Ureter (tissue), 1 donor: ENCODE measurements around the gene RAVER1. TPM values are rescaled to one million over a fixed set of nuclear protein-coding genes. Genes with fewer than 3 reads are reported as not detected.
"Not testable (repeated sequence)": the region's sequence is repeated elsewhere in the genome, so short reads cannot be mapped to it uniquely, and the experiment has no call there.

Experiments used
- DNase-seq: peaks from one replicate; pipeline ENCODE4 v3.0.0-alpha.2; 2020; ENCODE audit warnings: low spot score
- total RNA-seq: library from RNA; stranded (reverse); gene quantifications from one replicate; pipeline ENCODE4 v1.2.4, GENCODE V29; 2023
- donor health status: DM: yes; HTN: yes; CAD: no.

RAVER1 gene
- total RNA-seq, 1 donor from 2014 or later = 41.7 TPM

- no peak for DNase-seq
Measured at GRCh38 chr19:10343495-10343894, 10.2 kb upstream of the RAVER1 start.

DNA sequence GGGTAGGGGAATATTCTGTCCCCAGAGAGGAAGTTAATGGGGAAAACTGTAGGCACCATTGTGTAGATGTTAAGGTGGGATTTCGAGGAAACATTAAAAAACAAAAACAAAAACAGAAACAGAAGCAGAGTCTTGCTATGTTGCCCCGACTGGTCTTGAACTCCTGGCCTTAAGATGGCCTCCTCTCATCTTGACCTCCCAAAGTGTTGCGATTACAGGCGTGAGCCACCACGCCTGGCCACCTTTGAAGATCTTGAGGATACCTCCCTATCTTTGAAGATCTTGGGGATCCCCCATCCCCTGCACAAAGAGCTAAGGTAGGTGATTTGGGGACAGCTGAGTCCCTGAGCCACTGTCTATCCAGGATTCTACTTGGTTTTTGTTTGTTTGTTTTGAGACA lies 6.6 kb upstream of the RAVER1 start:
- DNase-seq = no peak

DNA sequence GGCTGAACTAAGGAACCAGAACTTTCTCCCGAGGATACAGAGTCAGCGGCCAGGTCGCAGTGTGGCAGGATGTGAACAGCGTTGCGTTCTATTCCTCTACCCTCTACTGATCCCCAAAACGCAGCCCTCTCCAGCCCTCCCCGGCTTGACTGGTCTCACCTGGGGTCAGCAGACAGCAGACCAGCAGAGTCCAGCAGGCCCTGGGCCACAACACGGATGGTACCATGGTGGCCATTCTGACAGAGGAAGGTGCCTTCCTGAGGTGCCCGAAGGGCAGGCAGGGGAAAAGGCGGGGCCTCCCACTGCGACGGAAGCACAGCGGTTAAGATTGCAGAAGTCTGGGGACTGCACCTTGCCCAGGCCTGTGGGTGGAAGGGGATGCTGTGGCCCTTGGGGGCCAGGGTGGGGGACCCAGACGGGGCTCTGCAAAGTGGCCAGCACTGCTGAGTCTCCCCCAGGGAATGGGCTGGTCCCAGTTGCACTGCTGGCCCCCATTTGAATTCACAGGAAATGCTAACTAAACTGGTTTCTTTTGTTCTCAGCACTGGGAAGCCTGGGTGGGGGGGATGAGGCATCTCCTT lies 6.1 kb upstream of the RAVER1 start, which contains the start of gene ICAM3:
ICAM3 (minus strand) TSS at position 245 of the 581 bp plus-strand sequence; CDS start at position 235, 10 bp downstream.
- DNase-seq = no peak

GRCh38 chr19:10338940-10339339 lies 5.6 kb upstream of the RAVER1 start:
- DNase-seq = no peak

GRCh38 chr19:10336725-10337124 lies 3.4 kb upstream of the RAVER1 start:
- DNase-seq = not testable (repeated sequence)

- DNase-seq = no peak
Measured at GRCh38 chr19:10335352-10335985, 2.1 kb upstream of the RAVER1 start.

DNA sequence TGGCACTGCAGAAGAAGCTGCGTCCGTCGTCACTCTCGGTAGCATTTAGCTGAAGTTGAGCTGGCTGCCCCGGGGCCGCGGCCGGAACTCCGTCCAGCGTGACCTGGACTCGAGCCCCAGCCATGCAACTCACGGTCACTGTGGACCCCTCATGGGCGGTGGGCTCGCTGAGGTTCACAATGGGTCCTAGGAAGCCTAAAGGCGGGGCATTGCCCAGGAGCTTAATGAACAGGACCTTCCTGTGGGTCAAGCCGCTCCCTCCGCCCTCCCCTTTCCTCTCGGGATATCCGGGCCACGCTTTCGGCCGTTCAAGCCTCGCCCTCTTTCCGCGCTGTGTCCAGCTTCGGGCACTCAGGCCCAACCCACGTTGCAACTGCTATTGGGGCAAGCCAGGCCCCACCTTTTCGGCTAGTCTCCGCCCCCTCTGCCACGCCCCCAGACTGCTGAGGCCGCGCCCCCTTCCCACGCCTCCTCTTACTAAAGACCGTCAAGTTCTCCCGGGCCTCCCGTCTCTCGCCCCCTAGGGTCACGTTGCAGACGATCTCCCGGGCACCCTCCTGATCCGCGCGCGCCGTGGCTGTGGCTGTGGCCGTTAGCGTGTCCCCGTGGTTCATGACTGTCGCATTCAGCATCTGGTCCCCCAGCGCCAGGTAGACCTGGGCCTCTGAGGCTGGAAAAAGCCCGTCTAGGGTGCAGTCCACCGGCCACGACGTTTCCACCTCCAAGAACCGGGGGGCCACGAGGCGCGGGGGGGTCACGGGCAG lies 1.4 kb upstream of the RAVER1 start:
- peak; percentile 95 for DNase-seq

DNA sequence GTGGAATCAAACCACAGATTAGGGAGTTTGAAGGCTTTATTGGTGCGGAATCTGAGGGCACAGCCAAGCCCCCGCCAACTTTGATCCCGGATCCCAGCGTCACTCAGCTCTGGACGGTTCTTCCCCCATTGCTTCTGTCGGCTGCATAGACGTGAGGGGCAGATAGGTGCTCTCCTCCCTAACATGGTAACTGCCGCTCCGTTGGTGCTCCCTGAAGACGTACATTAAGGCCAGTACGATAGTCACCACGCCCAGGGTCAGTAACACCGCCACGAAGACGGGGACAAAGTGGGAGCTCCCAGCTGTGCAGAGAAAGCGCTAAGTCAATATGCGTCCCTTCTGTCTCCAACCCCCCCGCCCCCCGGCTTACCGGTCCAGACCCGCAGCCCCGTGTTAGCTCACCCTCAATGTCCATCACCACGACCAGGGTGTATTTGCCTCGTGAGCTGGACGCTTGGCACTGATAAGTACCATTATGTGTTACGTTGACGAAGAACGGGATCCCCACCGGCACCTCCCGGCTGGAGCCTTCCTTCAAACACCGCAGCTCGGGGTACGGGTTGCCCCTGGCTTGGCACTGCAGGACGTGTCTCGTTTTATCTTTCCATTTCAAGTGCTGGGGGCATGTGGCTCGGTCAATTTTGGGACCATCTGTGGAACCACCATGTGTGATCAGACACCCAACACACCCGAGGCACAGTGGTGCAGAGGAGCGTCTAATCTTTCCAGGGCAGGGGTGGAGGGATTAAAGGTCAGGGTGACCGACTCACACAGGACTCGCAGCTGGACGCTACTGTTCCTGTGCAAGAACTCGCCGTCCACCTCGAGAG lies 644 bp upstream of the RAVER1 start:
- no peak for DNase-seq

DNA sequence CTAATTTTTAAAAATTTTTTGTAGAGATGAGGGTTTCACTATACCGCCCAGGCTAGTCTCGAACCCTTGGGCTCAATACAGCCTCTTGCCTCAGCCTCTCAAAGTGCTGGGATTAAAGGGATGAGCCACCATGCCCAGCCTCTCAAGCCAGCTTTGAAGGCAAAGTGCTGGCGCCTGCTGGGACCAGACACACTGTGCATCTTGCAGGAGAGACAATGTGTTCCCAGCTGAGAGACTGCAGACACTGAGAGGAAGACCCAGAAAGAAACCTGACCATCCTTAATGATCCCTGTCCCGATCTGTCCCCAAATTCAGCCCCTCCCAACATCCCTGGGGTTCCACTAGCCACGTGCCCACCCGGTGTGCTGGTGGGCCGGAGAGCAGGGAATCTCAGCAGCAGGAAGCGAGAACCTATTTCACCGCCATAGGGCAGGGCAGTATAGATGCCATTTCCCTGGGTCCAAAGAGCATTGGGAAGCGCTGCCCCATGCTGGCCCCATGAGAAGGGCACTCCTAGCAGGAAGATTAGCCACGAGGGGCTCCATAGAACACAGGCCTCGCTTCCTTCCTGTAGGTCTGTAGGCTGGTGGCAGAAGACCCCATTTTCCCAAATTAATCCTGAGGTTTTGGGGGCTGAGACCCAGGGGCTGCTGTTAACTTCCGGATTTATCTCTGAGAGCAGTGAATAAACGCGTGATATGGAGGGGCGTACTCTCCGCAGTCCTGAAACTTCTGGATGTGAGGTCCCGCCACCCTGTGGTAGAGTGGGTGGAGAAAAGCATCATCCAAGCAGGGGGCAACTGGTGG lies 968 bp downstream of the RAVER1 start:
- no peak for DNase-seq

GRCh38 chr19:10329555-10329954 lies 3.8 kb downstream of the RAVER1 start:
- DNase-seq = no peak

DNA sequence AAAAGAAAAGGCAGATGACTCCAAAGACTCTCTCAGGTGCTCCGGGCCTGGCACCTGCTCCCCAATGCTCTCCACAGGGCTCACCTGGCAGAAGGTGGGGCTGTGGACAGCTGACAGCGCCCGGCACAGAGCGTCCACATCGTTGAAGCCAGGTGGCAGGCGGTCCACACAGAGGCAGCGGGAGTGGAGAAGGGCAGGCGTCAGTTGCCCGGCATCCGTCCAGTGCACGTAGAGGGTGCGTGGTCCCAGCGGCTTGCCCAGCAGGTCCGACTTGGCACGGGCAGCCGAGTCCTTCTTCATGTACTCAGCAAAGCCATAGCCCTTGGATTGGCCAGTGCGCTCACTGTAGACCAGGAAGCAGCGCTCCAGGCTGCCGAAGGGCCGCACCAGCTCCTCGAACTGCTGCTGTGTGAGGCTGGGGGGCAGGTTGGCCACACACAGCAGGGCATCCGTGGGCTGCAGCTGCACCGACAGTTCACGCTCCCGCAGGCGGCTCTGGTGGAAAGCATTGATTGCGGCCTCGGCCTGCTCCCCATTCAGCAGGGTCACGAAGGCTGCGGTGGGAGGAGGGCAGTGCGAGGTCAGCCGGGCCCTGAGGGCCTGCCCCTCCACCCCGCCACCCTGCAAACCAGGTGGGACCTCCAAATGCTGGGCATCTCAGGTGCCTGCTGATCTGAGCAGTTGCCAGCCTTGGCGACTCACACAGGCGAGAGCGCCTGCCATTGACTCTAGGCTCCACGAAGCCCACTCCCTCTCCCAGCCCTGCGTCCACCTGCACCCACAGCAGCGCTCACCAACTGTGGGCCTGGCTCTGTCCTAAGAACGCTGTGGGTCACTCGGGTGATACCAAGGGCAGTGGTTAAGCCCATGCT lies 4.5 kb downstream of the RAVER1 start:
- no peak for DNase-seq

GRCh38 chr19:10327793-10328192 lies 5.5 kb downstream of the RAVER1 start:
- DNase-seq = no peak

DNA sequence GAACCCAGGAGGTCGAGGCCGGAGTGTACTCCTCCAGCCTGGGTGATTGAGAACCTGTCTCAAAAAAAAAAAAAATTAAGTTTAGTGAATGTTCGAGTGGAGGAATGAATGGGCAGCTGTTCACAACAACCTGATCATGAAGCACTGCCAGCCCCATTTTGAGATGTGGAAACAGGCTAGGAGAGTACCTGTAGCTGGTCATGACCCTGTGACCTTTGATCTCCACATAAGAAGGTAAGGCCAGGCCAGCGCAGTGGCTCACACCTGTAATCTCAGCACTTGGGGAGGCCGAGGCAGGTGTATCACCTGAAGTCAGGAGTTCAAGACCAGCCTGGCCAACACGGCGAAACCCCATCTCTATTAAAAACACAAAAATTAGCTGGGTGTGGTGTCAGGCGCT lies 7.6 kb downstream of the RAVER1 start:
- no peak for DNase-seq

GRCh38 chr19:10321874-10322835 lies 11.2 kb downstream of the RAVER1 start:
- DNase-seq = no peak

GRCh38 chr19:10321417-10321797 lies 11.9 kb downstream of the RAVER1 start:
- no peak for DNase-seq

GRCh38 chr19:10320602-10321416 lies 12.5 kb downstream of the RAVER1 start:
- no peak for DNase-seq

- no peak for DNase-seq
Measured at GRCh38 chr19:10318807-10319682, 14.3 kb downstream of the RAVER1 start.
